HepG2 (cell line): ENCODE results near the gene TRMT1. TPM values are rescaled to one million over a fixed set of nuclear protein-coding genes. Genes with fewer than 3 reads are reported as not detected.
A peak's percentile ranks its signal among the peaks of the same experiment; 100 is the strongest.

Experiments
- ATAC-seq: fragments of 200-7000 bp; cut with Tn5 transposase; 3 replicates; pipeline ENCODE4 v1.9.1; 2020; ENCODE audit warnings: mild to moderate bottlenecking, moderate library complexity
- BruUV-seq: library from RNA; stranded (reverse); fragments of 400-500 nt; replicated peaks from 2 replicates; lab custom pipeline; 2021; lab: Mats Ljungman, UMichigan
- CTCF ChIA-PET: fragments of 300-600 bp; formaldehyde crosslinking; extraction: SDS; loops from one replicate; lab custom pipeline; 2021; ENCODE audit warnings: low total read pairs, inconsistent platforms, low intra/inter-chr PET ratio; lab: Yijun Ruan, JAX
- POLR2A ChIA-PET: fragments of 350-600 bp; sonication (Branson Sonifier 250); formaldehyde crosslinking; loops from one replicate; lab custom pipeline; 2020; ENCODE audit warnings: antibody characterized with exemption, inconsistent platforms; lab: Yijun Ruan, JAX
- DNase-seq: peaks from one replicate; pipeline ENCODE4 v3.0.0-alpha.2; 2015; ENCODE audit warnings: low spot score
- FAIRE-seq: peaks from 3 replicates; lab custom pipeline; 2011; peaks lifted over from hg19 to GRCh38; lab: Jason Lieb, UNC
- H2AFZ ChIP-seq: one replicate; pipeline ENCODE4 v1.6.1; 2011; ENCODE audit warnings: low read length, inconsistent platforms
- H3K27ac ChIP-seq: fragments of 300-600 bp; 3 replicates; pipeline ENCODE4 v1.8.0; 2011; ENCODE audit warnings: mixed run types, mild to moderate bottlenecking, mixed read lengths, low read length, inconsistent platforms; ENCODE audit not compliant: insufficient read depth; ENCODE audit errors: extremely low read length
- H3K27me3 ChIP-seq, 2 experiments: fragments of 200-600 bp in 1 of 2; 2 replicates in 1 of 2; 3 replicates in 1 of 2; pipeline versions ENCODE4 v1.6.0 to v1.8.0; 2011; ENCODE audit warnings: low read length in 2 of 2, mild to moderate bottlenecking in 2 of 2, moderate library complexity in 2 of 2, inconsistent platforms in 1 of 2; ENCODE audit not compliant: insufficient read depth in 2 of 2, control insufficient read depth in 1 of 2
- H3K36me3 ChIP-seq, 2 experiments: fragments of 200-600 bp in 1 of 2; replicated peaks in 1 of 2; 2 replicates in 1 of 2; 3 replicates in 1 of 2; pipeline versions ENCODE4 v1.5.1 to v1.8.0; 2011; ENCODE audit warnings: low read length in 2 of 2, inconsistent platforms in 1 of 2; ENCODE audit not compliant: insufficient read depth in 2 of 2, control insufficient read depth in 1 of 2
- H3K4me1 ChIP-seq: 2 replicates; pipeline ENCODE4 v1.5.1; 2012; ENCODE audit warnings: low read length, inconsistent platforms; ENCODE audit not compliant: insufficient read depth
- H3K4me2 ChIP-seq: 2 replicates; pipeline ENCODE4 v1.6.0; 2011; ENCODE audit warnings: low read depth, low read length, inconsistent platforms
- H3K4me3 ChIP-seq, 3 experiments: fragments of 200-600 bp in 1 of 3; sonication (generic), shearing (Covaris generic) in 1 of 3; replicated peaks in 1 of 3; 2 replicates each; pipeline ENCODE4 v1.5.1; 2011 to 2016; ENCODE audit warnings: low read length in 3 of 3, inconsistent platforms in 2 of 3, low read depth in 2 of 3, mild to moderate bottlenecking in 2 of 3, control low read depth in 1 of 3, mixed read lengths in 1 of 3; ENCODE audit not compliant: insufficient read depth in 1 of 3
- H3K79me2 ChIP-seq: one replicate; pipeline ENCODE4 v1.6.1; 2011; ENCODE audit warnings: low read length, inconsistent platforms; ENCODE audit not compliant: insufficient read depth
- H3K9ac ChIP-seq: 2 replicates; pipeline ENCODE4 v1.6.0; 2011; ENCODE audit warnings: mild to moderate bottlenecking, low read depth, low read length, inconsistent platforms; ENCODE audit not compliant: insufficient read depth
- H3K9me3 ChIP-seq: 2 replicates; pipeline ENCODE4 v1.5.1; 2012; ENCODE audit warnings: mild to moderate bottlenecking, low read length
- H4K20me1 ChIP-seq: 2 replicates; pipeline ENCODE4 v1.6.0; 2011; ENCODE audit warnings: inconsistent platforms, mild to moderate bottlenecking, low read length, moderate library complexity; ENCODE audit not compliant: insufficient read depth
- CCAR2 ChIP-seq: fragments of 200-400 bp; formaldehyde crosslinking; optimal IDR thresholded peaks from 2 replicates; pipeline ENCODE3; 2018; ENCODE audit warnings: low read depth, mild to moderate bottlenecking, low read length, moderate library complexity
- HNRNPLL ChIP-seq: fragments of 200-400 bp; formaldehyde crosslinking; IDR thresholded peaks from 2 replicates; pipeline ENCODE4 v1.6.1; 2017; ENCODE audit warnings: mild to moderate bottlenecking, low read depth, low read length; ENCODE audit not compliant: poor library complexity, severe bottlenecking
- POLR2G ChIP-seq: fragments of 200-400 bp; formaldehyde crosslinking; IDR thresholded peaks from 2 replicates; pipeline ENCODE4 v1.6.1; 2018; ENCODE audit warnings: mild to moderate bottlenecking, low read depth, low read length, moderate library complexity
- ZC3H4 ChIP-seq: sonication (generic); formaldehyde crosslinking; IDR thresholded peaks from 2 replicates; pipeline ENCODE4 v1.4.0; 2020; ENCODE audit warnings: missing genetic modification reagents, borderline replicate concordance
- WGBS: methylation state at CpG from one replicate; pipeline ENCODE4 v1.1.6; 2017; ENCODE audit warnings: low lambda C conversion rate; 5-methylcytosine and 5-hydroxymethylcytosine counted together
- in situ Hi-C: cut with HindIII; loops from 2 replicates; pipeline ENCODE4 v1.10.0; 2017; ENCODE audit warnings: low pct_unique_long_range_greater_than_20kb; ENCODE audit not compliant: extremely low pct_ligation_motif_present
- intact Hi-C: fragments of 100-400 bp; cut with micrococcal nuclease; formaldehyde crosslinking; loops from one replicate; pipeline ENCODE4 v1.10.0; 2022; ENCODE audit not compliant: unreplicated experiment
- polyA plus RNA-seq, 8 experiments: library from polyadenylated mRNA; depleted of rRNA in 3 of 8; stranded (reverse) in 7 of 8; unstranded in 1 of 8; fragments of >200 nt; fragmentation: Illumina TruSeq in 4 of 8; extraction: Trizol in 4 of 8; gene quantifications; 2 replicates each; pipeline versions ENCODE4 v1.2.1 to v1.2.3, GENCODE V29; 2011 to 2016; ENCODE audit warnings: low read depth in 4 of 8, missing spikeins in 1 of 8, mixed read lengths in 1 of 8; ENCODE audit not compliant: insufficient read depth in 1 of 8
- total RNA-seq, 5 experiments: library from RNA; depleted of rRNA; stranded (reverse); fragments of >200 nt; fragmentation: Illumina TruSeq; extraction: Trizol; gene quantifications; 2 replicates each; pipeline ENCODE4 v1.2.3, GENCODE V29; 2016; ENCODE audit warnings: low read depth in 1 of 5

Gene TRMT1
- total and polyA plus RNA-seq, 2 of the 13 experiments (the other 11 are each of a cell fraction or from before 2014, with no cell fraction given) = 35.5 to 44.1 TPM

DNA sequence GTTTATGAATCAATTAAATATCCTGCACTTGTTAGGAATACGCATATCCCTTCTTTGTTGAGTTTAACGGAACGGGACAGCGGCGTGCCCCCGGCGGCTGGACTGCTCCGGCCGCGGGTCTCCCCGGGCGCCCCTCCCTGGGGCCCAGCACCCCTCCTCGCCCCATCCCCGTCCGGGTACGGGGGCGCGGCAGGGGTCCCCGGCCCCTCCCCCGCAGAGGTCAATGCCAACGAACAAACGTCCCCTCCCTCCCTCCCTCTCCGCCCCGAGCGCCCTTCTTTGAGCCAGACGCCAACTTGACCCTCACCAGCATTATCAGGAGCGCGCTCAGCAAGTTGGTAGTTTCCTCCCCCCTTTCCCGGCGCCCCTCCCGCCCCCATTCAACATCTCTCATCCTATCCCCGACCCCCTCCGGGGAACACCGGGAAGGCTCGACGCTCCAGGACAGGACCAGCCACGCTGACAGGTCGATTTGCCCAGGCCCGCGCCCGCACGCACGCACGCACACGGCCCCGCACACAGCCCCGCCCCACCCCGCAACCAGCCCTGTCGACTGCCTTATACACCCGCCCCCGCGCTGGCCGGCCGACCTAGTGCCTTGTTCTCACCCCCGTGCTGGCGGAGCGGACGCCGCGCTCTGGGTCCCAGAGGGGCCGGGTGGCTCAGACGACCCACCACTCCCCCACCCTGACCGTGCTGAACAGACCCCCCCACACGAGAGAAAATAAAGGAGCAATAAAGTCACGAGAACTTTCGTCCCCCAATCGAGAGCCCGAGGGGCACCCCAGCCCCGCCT lies 18.9 kb downstream of the TRMT1 start:
- ChIA-PET POLR2A (no interaction called here), CTCF (no interaction called here)
- Histone ChIP-seq H3K4me1 (peaks cover 47% of the 10 kb centered on the region), H3K27me3 (no peaks in the 10 kb centered on the region), H3K4me2 (no peak overlapping the region), H2AFZ (no peak overlapping the region), H3K4me3 (no peak overlapping the region), H3K27ac (no peak overlapping the region), H3K9me3 (no peaks in the 10 kb centered on the region), H3K36me3 (no peaks in the 10 kb centered on the region; a peak in 1 of 5 replicates), H3K9ac (no peak overlapping the region), H4K20me1 (no peaks in the 10 kb centered on the region; the same call in none of the 2 replicates), H3K79me2 (no peaks in the 10 kb centered on the region)
- in situ Hi-C loops = no loop called here
- intact Hi-C loops = no loop called here
- BruUV-seq = no TSS peak
- TF ChIP-seq CCAR2 = no peak
- TF ChIP-seq POLR2G = 0 out of 2 replicates have a peak, but pooled peaks have one; percentile 0
- peak; percentile 14 for TF ChIP-seq HNRNPLL
- ATAC-seq (no peak), DNase-seq (no peak), FAIRE-seq (no peak)
- 96% methylated on average over 69 of the region's 69 CpGs for WGBS

DNA sequence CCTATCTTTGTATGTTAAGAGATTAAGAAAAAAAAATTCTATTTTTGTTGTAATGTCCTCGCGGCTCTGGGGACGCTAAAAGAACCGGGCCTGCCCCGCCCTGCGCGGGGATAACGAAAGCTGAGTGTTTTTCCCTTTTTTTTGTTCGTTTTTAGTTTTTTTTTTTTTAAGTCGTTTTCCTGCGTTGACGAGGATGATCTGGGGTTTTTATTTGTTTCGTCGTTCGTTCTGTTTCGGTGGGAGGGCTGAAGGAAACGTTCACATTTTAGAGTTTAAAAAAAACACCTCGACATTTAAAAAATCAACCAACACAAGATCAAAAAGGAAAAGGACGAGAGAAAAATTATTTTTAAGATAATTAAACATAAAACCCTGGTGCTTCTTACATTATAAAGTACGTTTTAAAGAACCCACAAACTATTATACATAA lies 19.5 kb downstream of the TRMT1 start:
- TF ChIP-seq POLR2G (0 out of 2 replicates have a peak, but pooled peaks have one; percentile 5), ZC3H4 (no peak)
- intact Hi-C loops (no loop called here), in situ Hi-C loops (no loop called here)
- TSS peak; percentile 64 for BruUV-seq
- H3K79me2 ChIP-seq = no peaks in the 10 kb centered on the region
- no peak overlapping the region for H3K4me3 ChIP-seq
- no peaks in the 10 kb centered on the region; the same call in none of the 2 replicates for H4K20me1 ChIP-seq
- no peak overlapping the region for H2AFZ ChIP-seq
- no peak overlapping the region for H3K4me2 ChIP-seq
- ChIA-PET POLR2A (interaction anchor here (1.5 to 1.7 kb wide), 2 partner anchors 42 to 120 kb away, joined by 6 to 12 read pairs; no protein-coding TSS in a partner anchor), CTCF (no interaction called here)
- H3K36me3 ChIP-seq = no peaks in the 10 kb centered on the region; a peak in 1 of 5 replicates
- H3K4me1 ChIP-seq = peaks cover 49% of the 10 kb centered on the region
- no peaks in the 10 kb centered on the region for H3K27me3 ChIP-seq
- no peak overlapping the region for H3K9ac ChIP-seq
- no peaks in the 10 kb centered on the region for H3K9me3 ChIP-seq
- no peak overlapping the region for H3K27ac ChIP-seq
- WGBS = 92% methylated on average over 20 of the region's 20 CpGs
- no peak for FAIRE-seq
- no peak for ATAC-seq
- no peak for DNase-seq
